ENCODE data around the gene F11R. TPM values are rescaled to one million over a fixed set of nuclear protein-coding genes. Genes with fewer than 3 reads are reported as not detected.
A peak's percentile ranks its signal among the peaks of the same experiment; 100 is the strongest.
"Not testable (repeated sequence)": the region's sequence is repeated elsewhere in the genome, so short reads cannot be mapped to it uniquely, and the experiment has no call there.

The F11R gene
- total RNA-seq, 1 donor from 2014 or later = 87.0 TPM

GRCh38 chr1:161021970-161022353, 1.0 kb upstream of the F11R start:
- H3K36me3 ChIP-seq (ENCODE audit: control insufficient read depth, insufficient read depth, low read length) = no peaks in the 10 kb centered on the region
- H3K27me3 ChIP-seq (ENCODE audit: control insufficient read depth, insufficient read depth, low read length) = no peaks in the 10 kb centered on the region
- peak overlapping the region; percentile 68 for H3K4me3 ChIP-seq (ENCODE audit: low read depth, low read length)
- no peak for TF ChIP-seq CTCF (IDR thresholded peaks at IDR 0.05; ENCODE audit: insufficient read depth, low read length, poor library complexity, severe bottlenecking)
- no peak for DNase-seq (ENCODE audit: low read depth)

- TF ChIP-seq CTCF (IDR thresholded peaks at IDR 0.05; ENCODE audit: insufficient read depth, low read length, poor library complexity, severe bottlenecking) = no peak
- peak; percentile 87 for DNase-seq (ENCODE audit: low read depth)
Observed at GRCh38 chr1:161021165-161021969, 415 bp upstream of the F11R start.

GRCh38 chr1:161019751-161020495, 1.0 kb downstream of the F11R start:
- DNase-seq (ENCODE audit: low read depth) = no peak
- Histone ChIP-seq H3K36me3 (ENCODE audit: control insufficient read depth, insufficient read depth, low read length) (no peaks in the 10 kb centered on the region), H3K27me3 (ENCODE audit: control insufficient read depth, insufficient read depth, low read length) (no peaks in the 10 kb centered on the region), H3K4me3 (ENCODE audit: low read depth, low read length) (peak overlapping the region; percentile 68)
- TF ChIP-seq CTCF (IDR thresholded peaks at IDR 0.05; ENCODE audit: insufficient read depth, low read length, poor library complexity, severe bottlenecking) = no peak

More at GRCh38 chr1:161021165-161021969, 415 bp upstream of the F11R start:
- no peaks in the 10 kb centered on the region for H3K36me3 ChIP-seq (ENCODE audit: control insufficient read depth, insufficient read depth, low read length)
- H3K4me3 ChIP-seq (ENCODE audit: low read depth, low read length) = peak overlapping the region; percentile 68
- no peaks in the 10 kb centered on the region for H3K27me3 ChIP-seq (ENCODE audit: control insufficient read depth, insufficient read depth, low read length)

GRCh38 chr1:161019111-161019660, 1.8 kb downstream of the F11R start:
- H3K4me3 ChIP-seq (ENCODE audit: low read depth, low read length); H3K27me3 ChIP-seq (ENCODE audit: control insufficient read depth, insufficient read depth, low read length); H3K36me3 ChIP-seq (ENCODE audit: control insufficient read depth, insufficient read depth, low read length); DNase-seq (ENCODE audit: low read depth): not testable (repeated sequence)

GRCh38 chr1:161018631-161018930, 2.4 kb downstream of the F11R start:
- Histone ChIP-seq H3K4me3 (ENCODE audit: low read depth, low read length) (no peak overlapping the region), H3K27me3 (ENCODE audit: control insufficient read depth, insufficient read depth, low read length) (no peaks in the 10 kb centered on the region), H3K36me3 (ENCODE audit: control insufficient read depth, insufficient read depth, low read length) (no peaks in the 10 kb centered on the region)
- no peak for TF ChIP-seq CTCF (IDR thresholded peaks at IDR 0.05; ENCODE audit: insufficient read depth, low read length, poor library complexity, severe bottlenecking)
- DNase-seq (ENCODE audit: low read depth) = no peak

Measured in kidney epithelial cell (primary cell).